Activated CD4-positive, alpha-beta T cell treated with anti-CD3 and anti-CD28 coated beads, Interleukin-2, amount 50 U/mL, for 1 hour (primary cell): ENCODE results near the gene ACTN1.
"Not testable (repeated sequence)": the region's sequence is repeated elsewhere in the genome, so short reads cannot be mapped to it uniquely, and the experiment has no call there.

Experiments used
- DNase-seq: peaks from one replicate; pipeline ENCODE4 v3.0.0-alpha.2; 2020

The ACTN1 gene

DNA sequence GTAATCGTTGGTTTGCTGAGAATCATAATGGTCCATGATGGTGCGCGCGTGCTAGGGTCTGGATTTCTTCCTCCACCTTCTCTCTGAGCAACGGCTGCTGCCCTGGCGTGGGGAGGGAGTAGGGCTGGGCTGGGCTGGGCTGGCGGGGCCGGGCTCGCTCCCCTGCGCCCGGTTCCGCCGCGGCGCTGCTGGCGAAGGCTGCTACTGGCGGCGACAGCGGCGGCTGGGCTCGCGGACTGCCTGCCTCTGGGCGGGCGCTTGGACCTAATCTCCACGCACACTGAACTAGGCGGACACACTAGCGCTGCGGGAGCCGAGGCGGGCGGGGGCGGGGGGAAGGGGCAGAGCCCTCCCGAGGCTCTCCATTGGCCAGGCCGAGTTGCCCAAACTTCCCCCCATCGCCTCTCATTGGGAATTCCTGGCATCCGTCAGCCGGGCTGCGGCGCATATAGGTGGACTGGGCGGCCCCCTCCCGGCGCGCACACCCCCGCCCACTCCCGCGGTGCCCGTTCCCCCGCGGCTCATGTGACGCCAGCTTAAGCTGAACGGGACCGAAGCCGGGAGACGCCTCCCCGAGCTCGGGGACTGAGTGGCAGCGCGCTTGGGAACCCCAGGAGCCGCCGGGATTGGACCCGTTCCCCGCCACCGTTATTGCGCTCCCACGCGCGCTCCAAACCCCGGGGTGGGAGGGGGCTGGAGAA, at the start of gene ACTN1:
TSS of gene ACTN1 (minus strand) at position 282 of the 701 bp plus-strand sequence. CDS start at position 36, 246 bp downstream.
- DNase-seq = peak; percentile 58

DNA sequence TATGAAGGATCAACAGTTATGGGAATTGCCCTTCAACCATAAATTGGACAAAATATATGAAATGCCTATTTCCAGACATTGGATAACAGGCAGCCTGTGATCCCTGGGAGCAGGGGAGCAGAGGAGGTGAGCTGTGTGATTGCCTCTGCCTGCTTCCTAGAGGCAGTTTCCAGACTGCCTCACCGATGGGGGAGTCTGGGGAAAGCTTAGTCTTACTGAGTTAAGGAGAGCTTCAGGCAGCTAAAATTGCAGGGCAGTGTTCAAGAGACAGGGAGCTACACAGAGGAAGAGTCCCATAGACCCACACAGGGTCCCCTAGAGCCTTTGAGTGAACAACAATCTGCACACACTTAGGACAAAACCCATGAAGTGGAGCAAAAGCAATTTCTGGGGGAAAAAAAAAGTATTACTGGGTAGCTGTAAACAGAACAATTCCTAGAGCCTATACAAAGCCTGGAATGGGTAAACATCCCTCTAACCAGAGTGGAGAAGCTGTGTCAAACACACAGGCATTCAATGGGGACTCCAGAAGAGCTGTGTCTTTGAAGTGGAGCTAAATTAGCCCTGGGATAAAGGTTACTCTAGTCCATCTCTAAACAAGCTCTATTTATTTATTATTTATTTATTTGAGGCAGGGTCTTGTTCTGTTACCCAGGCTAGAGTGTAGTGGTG, 48.3 kb upstream of the ACTN1 start:
- no peak for DNase-seq

DNA sequence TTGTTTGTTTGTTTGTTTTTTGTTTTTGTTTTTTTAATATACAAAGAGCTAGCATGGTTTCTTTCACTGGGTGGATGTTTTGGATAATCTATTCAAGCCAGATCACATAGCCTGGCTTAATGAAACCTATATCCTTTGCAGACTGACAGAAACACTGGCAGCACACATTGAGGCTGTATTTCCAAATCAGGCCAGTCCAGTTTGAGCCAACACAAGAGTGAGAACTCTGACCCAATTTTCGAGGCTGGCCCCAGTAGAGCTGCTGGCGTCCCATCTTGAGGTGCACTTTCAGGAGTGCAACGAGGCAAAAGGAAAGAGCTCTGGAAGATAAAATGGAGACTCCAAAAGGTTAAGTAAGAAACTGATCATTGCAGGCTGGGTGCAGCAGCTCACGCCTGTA, 43.9 kb upstream of the ACTN1 start:
- DNase-seq = no peak

DNA sequence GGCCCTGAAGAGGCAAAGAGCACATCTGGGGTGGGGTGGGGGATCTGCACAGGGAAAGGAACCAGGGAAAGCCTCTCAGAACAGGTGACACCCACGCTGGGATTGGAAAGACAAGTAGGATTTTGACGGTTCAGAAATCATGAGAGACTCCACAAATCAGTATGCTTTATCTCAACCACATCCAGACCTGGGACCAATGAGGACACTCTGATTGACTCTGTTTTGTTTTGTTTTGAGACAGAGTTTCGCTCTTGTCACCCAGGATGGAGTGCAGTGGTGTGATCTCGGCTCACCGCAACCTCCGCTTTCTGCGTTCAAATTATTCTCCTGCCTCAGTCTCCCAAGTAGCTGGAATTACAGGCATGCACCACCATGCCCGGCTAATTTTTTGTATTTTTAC, 43.0 kb upstream of the ACTN1 start:
- DNase-seq = not testable (repeated sequence)

DNA sequence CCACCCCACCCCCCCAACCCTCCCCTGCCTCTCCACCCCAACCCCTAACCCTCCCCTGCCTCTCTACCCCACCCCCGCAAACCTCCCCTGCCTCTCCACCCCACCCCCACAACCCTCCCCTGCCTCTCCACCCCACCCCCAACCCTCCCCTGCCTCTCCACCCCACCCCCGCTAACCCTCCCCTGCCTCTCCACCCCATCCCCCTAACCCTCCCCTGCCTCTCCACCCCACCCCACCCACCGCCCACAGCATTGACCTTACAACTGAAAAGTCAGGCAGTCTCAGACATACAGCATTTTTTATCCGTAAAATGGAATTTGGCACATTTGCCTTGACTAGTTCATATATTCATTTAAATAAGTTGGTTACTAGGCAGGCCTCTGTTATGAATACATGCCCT, 38.6 kb upstream of the ACTN1 start:
- DNase-seq = no peak

DNA sequence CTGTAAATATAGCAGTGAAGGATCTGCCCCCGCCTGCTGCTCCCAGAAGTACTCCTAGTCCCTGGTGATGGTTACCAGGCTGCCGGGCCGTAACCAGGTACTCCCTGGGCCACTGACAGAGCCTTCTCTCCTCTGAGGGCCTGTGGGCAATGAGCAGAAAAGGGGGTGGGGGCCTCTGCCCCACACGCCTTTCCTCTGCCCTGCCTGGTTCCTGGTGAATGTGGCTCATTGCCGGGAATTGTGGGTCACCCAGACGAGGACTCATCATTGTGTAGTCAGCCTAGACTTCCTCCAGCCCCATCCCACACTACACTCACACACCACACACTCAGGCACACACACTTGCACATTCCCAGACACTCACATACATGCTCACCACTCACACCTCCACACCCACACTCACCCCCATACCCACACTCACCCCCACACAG, 35.7 kb upstream of the ACTN1 start:
- DNase-seq = no peak

DNA sequence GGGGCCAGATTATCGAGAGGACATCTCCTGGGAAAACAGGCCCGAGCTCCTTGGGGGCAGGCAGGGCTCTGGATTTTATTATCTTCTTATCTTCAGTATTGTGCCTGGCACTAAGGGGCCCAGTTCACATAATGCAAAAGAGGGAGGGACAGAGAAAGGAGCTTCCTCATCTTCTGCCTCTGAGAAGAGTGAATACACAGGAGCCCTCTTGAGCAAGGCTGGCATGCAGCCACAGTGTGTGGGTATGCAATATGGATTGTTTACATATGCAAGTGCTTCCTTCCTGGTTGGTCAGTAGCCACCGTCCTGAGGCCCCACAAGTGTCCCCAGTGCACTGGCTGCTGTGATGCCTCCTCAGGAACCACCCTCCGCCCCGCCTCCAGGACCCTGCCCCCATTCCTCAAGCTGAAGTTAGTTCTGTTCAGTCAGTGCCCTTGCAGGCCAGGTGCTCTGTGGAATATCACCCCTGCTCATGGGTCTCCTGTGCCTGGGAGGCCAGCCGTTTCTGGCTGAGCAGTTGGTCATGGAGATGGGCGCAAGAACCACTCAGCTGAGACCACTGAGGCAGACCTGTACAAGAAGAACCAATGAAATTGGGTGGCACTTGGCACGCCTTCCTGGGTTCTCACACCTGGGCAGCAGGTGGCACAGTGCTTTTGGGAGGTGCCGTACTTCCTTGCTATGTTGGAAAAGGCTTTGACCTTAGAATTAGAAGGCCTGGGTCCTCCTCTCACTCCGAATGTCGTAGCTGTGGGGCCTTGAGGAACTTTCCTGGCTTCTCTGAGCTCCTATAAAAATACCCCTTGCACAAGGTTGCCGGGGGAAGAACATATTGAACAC, 35.1 kb upstream of the ACTN1 start:
- DNase-seq = no peak

DNA sequence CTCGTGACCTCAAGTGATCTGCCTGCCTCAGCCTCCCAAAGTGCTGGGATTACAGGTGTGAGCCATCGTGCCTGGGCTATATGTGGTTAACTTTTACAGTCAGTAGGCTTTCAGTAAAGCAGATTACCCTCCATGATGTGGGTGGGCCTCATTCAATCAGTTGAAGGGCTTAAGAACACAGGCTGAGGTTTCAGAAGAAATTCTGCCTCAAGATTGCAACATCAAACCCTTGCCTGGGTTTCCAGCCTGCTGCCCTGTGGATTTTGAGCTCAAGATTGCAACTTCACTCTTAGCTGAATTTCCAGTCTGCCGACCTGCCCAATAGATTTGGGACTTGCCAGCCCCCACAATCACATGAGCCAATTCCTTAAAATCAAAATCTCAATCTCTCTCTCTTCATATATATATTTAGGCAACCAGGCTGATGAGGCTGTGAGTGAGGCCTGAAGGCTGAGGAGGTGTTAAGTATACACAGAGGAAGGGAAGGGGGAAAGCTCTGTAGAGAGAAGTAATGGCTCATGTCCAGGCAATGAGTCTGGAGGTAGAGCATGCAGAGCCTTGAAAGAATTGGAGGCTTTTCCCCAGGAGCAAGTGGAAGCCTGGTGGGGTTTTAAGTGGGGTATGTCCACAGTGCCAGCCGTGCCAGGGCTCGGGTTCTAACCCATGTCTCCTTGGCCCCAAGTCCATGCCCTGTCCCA, 33.3 kb upstream of the ACTN1 start:
- no peak for DNase-seq

DNA sequence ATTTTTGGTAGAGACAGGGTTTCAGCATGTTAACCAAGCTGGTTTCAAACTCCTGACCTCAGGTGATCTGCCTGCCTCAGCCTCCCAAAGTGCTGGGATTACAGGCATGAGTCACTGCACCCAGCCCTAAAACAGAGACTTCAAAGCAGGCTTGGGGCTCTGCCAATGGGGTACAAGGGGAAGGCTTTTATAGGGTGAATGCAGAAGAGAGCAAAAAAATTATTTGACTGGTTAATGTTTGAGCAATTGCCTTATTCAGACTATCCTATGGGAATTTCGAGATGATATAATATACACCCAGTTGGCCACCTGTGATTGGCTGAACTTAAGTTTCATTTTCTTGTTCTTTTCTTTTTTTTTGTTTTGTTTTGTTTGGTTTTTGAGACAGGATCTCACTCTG, 31.5 kb upstream of the ACTN1 start:
- DNase-seq = peak; percentile 8

DNA sequence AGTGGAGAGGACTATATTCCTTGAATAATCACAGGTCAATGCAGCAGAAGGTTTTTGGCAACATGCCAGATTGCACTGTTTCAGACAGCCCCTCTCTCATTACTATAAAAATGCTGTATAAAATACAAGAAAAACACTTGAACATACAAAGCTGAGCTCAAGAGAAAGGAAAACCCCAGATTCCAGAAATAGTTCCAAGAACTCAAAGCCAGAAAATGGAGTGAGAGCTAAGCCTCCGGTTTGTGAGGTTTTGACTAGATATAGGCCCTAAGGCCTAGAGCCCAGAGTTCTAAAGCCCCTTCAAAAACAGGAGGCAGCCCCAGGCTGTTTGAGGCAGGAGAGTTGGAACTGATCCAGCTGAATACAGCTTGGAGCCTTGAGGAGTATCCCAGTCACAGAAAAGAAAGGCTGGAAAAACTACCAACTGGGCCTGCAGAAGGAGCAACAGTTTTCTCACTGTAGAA, 29.4 kb upstream of the ACTN1 start:
- no peak for DNase-seq

DNA sequence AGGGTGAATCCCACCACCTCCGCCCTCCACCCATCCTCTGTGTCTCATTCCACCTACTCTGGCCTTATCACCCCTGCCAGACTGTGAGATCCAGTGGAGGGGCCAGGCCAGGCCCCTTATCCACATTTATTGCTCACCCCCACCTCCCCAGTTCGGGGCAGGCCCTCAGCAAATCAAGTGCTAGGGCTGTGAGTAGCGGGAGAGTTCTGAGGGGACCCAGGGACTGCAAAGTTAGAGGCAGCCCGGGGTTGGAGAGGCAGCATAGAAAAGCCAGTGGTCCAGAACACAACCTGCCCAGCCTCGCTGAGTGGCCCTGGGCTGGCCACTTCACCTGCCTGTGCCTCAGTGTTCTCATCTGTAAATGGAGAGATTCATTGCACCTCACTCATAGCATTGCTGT, 27.2 kb upstream of the ACTN1 start:
- no peak for DNase-seq

DNA sequence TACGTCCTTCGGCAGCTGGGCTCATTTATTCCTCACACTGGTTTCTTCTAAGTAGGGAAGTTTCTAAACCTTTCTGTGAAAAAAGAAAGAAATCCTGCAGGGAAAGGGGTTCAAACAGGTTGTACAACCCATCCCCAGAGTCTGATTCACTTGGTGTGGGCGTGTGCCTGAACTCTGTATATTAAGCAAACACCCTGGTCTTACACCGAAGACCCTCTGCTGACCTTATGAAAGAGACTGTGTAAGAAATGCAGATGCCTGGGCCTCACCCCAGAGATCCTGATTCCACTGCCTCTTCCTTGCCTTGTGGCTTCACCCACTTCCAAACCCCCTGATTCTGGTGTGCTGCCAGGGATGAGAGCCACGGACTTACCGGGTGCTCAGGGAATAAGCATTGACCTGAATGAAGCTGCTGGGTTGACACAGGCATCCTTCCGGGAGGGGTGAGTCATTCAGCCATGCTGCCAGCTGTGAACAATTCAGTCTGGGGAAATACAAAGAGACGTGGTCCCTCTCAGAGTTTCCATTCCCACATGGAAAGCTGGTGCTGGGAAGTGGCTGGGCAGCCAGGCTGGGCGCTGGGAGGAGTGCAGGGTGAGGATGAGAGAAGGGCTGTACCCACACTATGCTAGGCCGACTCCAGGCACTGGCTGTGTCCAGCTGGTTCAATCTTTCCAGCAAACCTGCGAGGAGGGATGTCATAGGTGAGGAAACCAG, 26.5 kb upstream of the ACTN1 start:
- no peak for DNase-seq

DNA sequence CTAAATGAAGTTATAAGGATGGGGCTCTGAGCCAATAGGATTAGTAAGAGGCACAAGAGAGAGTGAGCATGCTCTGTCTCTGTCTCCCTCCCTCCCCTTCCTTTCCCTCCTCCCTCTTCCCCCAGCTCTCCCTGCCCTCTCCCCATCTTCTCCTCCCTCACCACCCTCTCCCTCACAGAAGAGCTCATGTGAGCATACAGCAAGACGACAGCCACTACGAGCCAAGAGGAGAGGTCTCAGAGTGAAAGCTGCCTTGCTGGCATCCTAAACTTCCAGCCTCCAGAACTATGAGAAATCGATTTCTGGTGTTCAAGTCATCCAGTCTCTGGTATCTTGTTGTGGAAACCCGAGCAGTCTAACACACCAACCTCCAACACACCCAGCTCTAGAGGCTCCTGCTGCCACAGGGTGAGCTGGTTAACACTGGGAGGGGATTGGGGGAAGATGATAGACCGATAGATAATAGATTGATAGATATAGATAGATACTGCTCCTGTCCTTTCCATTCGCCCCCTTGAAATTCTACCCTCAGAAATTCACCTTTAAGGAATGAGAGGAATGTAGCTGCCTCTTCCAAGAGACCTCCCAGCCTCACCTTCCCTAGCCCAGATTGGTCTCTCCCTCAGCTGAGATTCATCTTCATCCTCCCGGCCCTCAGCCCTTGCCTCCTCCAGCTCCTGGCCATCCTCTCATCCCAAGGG, 25.8 kb upstream of the ACTN1 start:
- no peak for DNase-seq

DNA sequence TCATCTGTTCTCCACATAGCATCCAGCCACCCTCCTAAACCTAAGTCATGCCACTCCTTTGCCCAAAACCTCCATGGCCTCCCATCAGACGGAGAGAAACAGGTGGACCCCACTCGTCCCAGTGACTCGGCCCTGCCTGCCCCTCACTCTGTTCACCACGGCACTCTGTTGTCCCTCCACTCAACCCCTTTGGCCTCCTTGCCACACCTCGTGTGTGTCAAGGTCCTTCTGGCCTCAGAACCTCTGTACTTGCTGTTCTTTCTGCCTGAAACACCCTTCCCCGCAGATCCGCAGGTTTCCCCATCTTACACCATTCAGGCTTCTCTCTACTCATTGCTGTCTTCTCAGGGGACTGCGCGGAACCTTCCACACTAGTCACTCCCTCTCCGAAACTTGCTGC, 24.5 kb upstream of the ACTN1 start:
- DNase-seq = no peak

DNA sequence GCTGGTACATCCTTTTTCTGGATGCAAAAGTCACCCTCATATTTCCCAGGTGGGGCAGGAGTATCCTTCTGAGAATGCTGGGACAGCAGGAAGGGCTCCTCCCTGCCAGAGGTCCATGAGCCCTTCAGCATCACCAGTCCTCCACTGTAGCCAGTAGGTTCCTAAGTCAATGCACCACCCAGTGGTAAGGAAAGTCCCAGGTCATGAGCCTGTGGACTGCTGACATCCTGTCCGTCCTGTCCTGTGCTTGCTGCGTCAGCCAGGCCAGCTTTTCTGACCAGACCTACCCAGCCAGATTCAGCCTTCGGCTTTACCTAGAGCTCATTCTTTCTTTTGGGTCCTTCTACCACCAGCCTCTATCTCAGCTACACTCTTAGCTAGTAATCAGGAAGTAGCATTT, 23.0 kb upstream of the ACTN1 start:
- no peak for DNase-seq

DNA sequence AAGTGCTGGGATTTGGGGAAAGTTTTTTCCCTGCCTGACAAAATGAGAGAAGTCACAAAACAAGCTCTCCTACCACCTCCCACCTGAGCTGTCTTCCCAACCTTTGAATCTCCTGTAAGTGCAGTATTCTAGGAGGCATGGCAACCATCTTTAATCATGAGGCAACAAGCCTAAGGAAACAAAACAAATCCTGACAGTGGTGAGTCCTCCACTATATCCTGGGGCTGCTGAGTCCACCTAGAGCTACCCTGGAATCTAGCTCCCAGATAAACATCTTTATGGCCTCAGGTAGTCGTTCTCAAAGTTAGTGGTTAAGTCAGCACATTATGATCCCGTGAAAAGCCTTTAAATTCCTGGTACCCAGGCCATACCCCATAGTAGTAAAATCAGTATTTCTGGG, 22.3 kb upstream of the ACTN1 start:
- no peak for DNase-seq

DNA sequence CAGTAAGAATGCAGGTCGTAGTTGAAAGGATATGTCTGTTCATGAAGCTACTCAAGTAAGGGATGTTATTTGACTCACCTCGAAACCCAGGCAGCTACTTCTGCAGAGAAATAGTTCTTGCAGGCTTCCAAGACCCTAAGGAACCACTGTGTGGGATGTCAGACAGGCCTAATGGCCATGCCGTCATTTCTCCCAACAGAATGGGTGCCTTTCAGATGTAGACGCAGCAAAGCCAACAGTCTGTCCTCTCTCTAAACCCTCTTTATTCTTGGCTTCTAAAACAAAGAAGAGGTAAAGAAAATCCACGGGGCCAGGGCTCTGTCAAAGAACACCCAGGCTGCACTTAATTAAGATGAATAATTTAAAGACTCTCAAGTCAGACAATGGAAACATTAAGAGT, 19.0 kb upstream of the ACTN1 start:
- DNase-seq = no peak

DNA sequence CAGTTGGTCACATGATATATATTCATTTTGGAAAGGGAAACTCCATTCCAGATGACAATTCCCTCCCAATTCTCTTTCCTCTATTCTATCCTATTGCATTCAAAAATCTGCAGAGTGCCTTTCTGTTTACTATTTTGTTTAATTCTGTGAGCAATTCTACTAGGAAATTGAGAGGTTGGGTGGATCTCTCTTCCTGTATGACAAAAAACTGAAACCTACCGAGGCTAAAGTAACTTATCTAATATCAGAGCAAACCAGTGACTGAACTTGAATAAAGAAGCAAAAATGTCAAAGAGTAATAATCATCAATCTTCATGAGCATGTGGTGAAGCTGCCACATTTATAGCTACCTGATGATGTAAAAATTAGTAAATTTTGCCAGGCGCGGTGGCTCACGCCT, 16.6 kb upstream of the ACTN1 start:
- no peak for DNase-seq

DNA sequence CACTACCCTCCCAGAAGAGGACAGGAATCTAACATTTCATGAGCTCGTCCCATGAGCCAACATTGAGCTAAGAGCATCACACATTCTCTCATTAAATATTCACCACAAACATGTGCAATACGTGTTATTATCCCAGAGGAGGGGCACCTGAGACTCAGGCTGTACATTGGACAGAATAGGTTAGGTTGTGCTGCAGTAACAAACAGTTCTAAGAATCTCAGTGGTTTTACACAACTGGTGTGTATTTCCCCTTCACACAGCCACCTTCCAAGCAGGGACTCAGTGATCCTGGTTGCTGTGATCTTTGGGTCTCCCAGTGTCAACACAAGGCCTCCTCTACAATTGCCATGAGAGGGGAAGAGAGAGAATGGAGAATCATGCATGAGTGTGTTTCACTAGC, 15.0 kb upstream of the ACTN1 start:
- no peak for DNase-seq

DNA sequence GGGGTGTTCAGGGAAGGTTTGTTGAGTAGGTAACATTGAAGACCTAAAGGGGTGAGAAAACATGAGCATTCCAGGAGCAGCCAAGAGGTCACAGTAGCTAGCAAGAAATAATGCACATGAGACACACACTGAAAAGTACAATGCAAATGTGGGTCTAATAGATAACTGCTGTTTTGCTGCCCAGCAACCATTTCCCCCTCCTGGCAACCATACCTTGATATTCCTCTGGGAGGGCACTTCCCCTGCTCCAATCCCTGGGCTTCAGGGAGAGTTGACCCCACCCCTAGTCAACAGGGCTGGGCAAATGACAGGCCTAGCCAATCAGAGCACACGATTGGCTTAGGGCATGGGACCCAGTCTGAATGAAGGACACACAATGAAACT, 8.5 kb upstream of the ACTN1 start:
- no peak for DNase-seq

DNA sequence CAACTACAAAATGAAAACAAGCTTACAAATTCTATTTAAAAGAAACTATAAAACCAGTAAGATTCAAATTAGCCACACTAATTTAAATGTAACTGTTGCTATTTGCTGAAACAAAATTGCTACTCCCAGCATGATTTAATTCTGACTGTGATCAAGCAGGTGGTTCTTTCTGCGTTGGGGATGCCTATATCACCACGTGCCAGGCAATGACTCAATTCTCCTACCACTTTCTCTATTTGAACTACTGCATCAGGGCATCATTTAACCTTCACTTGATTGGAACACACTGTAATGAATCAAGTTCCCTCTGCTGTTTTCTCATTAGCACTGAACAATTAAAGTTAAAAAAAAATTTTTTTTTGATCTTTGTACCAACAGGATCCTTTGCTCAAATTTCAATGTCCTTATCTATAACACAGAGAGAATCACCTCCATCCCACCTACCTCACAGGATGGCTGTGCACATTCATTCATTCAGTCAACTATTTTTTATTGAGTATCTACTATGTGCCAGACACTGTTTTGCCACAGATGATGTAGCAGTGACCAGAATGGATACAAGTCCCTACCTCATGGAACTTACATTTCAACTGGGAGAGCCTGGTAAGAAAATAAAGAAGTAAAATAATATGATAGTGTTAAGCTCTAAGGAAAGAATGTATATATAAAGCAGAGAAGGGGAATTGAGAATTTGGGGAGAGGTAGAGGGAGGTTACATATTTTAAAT, 8.0 kb upstream of the ACTN1 start:
- DNase-seq = no peak
